DOHH2 (cell line): ENCODE data around the gene HLA-E.
A peak's percentile ranks its signal among the peaks of the same experiment; 100 is the strongest.

Experiments used
- CTCF ChIP-seq: fragments of 200-600 bp; sonication (generic); IDR thresholded peaks from one replicate; pipeline ENCODE4 v1.5.1; 2014; ENCODE audit warnings: antibody characterized with exemption, mild to moderate bottlenecking, low read depth, low read length; ENCODE audit not compliant: poor library complexity, severe bottlenecking
- EZH2phosphoT487 ChIP-seq: fragments of 200-600 bp; sonication (generic); IDR thresholded peaks from 2 replicates; pipeline ENCODE4 v1.6.1; 2017; ENCODE audit warnings: borderline replicate concordance, mild to moderate bottlenecking, antibody characterized with exemption, low read length, moderate library complexity, mixed read lengths

DNA sequence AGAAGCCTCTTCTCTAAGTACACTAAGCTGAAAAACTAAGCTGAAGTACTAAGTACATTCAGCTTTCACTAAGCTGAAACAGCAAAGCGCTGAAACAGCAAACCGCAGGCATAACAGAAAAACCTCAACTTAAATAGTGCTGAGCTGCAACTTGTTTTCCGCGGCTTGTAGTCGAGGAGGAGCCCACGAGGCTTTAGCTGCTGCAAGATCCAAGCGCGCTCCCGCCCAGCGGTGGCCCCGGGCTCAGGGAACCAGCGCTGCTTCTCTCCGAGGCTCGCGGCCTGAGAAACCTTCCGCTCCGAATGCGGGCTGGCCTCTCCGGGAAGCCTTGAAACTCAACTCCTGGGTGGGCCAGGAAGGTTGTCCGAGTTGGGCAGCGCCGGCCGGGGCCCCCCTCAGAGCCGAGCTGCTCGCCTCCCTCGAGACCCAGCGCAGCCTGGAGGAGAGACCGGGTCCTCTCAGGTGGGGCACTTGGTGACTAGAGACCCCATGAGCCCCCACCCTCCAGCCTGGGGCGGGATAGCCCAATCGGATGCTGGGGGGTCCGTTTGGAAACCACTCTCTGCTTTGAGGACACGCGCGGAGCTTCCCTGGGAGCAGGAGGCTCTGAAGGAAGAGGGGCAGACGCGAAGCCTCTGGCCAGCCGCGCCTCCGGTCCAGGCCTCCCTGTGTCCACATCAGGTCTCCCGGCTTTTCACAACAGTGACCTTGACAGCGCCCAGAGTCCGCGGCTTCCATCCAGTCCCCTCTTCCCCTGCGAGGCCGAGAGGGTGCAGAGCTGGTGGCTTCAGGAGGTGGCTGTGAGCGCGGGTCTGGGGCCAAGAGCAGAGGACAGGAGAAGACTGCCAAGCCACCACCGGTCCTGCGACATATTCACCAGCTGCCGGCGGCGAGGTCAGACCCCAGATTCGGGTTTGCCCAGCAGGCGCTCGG lies 38.1 kb upstream of the HLA-E start:
- TF ChIP-seq CTCF = no peak
- peak; percentile 54; the same call in 1 of the 2 replicates for TF ChIP-seq EZH2phosphoT487
